Liver (tissue), 3 donors: Measurements from ENCODE around the gene SH2D3C.

Source experiments
- CTCF ChIP-seq: fragments of 150-350 bp; IDR thresholded peaks from 2 replicates; pipeline ENCODE4 v1.5.1; 2017; ENCODE audit warnings: improper control_type of control experiment, low read depth, low read length; ENCODE audit not compliant: missing input control
- GABPA ChIP-seq, 2 donors: IDR thresholded peaks in 1 of 2; conservative IDR thresholded peaks in 1 of 2; 2 replicates each; pipeline ENCODE4 v1.6.1; 2016; ENCODE audit warnings: antibody characterized with exemption in 2 of 2, mild to moderate bottlenecking in 1 of 2, moderate library complexity in 1 of 2
- donor health status: healthy.
- donor health status: healthy.

- TF ChIP-seq CTCF (no peak), GABPA (IDR thresholded peaks at IDR 0.05 in 1 of 2, conservative IDR thresholded peaks at IDR 0.05 in 1 of 2) (no peak)
These were observed 36.5 kb downstream of the SH2D3C start for GRCh38 chr9:127741831-127742434.
